Peyer's patch (tissue), 4 donors: ENCODE measurements around the gene BARX2.

Experiments used
- POLR2A ChIP-seq, 2 donors: fragments of 450-650 bp; IDR thresholded peaks; one replicate each; pipeline ENCODE4 v1.5.1; 2017; ENCODE audit warnings: antibody characterized with exemption in 2 of 2, mild to moderate bottlenecking in 2 of 2, moderate library complexity in 2 of 2
- TF ChIP-seq, protein P1 (sequence below), 6 experiments: fragments of 450-650 bp in 4 of 6; fragments of 200-600 bp in 2 of 6; sonication (generic) in 1 of 6; IDR thresholded peaks; one replicate each; pipeline ENCODE4 v1.5.1; 2017 to 2019; ENCODE audit warnings: antibody characterized with exemption in 6 of 6, mild to moderate bottlenecking in 3 of 6, moderate library complexity in 1 of 6

DNA sequence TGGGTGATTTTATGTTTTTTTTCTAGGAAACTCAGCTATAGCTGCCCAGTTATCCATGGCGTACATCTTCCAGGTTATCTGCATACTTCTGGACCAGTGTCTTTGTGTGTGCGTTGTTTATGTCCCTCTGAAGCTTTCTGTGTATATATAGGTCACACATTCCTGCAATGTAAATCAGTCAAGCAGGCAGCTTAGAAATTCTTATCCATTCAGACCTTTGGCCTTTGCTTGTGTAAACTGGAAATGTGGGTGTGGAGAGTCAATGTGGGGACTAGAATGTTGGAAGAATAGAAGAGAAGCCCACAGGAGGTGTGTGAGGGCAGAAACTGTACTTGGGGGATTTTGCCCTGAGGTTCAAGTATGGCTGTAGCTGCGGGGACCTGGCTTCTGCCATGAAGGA lies 51.7 kb downstream of the BARX2 start:
- TF ChIP-seq, protein P1, sequence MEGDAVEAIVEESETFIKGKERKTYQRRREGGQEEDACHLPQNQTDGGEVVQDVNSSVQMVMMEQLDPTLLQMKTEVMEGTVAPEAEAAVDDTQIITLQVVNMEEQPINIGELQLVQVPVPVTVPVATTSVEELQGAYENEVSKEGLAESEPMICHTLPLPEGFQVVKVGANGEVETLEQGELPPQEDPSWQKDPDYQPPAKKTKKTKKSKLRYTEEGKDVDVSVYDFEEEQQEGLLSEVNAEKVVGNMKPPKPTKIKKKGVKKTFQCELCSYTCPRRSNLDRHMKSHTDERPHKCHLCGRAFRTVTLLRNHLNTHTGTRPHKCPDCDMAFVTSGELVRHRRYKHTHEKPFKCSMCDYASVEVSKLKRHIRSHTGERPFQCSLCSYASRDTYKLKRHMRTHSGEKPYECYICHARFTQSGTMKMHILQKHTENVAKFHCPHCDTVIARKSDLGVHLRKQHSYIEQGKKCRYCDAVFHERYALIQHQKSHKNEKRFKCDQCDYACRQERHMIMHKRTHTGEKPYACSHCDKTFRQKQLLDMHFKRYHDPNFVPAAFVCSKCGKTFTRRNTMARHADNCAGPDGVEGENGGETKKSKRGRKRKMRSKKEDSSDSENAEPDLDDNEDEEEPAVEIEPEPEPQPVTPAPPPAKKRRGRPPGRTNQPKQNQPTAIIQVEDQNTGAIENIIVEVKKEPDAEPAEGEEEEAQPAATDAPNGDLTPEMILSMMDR (IDR thresholded peaks at IDR 0.05) = no peak
- TF ChIP-seq POLR2A (IDR thresholded peaks at IDR 0.05) = no peak
